Hematopoietic multipotent progenitor cell treated with erythropoietin and hydrocortisone succinate and interleukin-3 and kit ligand, for 4 days (in vitro differentiated cells): ENCODE data around the gene UNC45A.
A peak's percentile ranks its signal among the peaks of the same experiment; 100 is the strongest.

ENCODE experiments used
- DNase-seq: peaks from one replicate; pipeline ENCODE4 v3.0.0-alpha.2; 2015

Gene UNC45A

GRCh38 chr15:90945091-90945490 lies 10.0 kb downstream of the UNC45A start:
- no peak for DNase-seq

DNA sequence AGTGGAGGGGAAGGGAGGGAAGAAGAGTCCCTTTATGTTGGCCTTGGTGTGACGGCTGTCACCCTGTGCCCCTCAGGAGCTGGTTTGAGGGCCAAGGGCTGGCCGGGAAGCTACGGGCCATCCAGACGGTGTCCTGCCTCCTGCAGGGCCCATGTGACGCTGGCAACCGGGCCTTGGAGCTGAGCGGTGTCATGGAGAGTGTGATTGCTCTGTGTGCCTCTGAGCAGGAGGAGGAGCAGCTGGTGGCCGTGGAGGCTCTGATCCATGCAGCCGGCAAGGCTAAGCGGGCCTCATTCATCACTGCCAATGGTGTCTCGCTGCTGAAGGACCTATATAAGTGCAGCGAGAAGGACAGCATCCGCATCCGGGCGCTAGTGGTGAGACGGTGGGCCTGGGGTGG lies 11.5 kb downstream of the UNC45A start:
- DNase-seq = no peak

DNA sequence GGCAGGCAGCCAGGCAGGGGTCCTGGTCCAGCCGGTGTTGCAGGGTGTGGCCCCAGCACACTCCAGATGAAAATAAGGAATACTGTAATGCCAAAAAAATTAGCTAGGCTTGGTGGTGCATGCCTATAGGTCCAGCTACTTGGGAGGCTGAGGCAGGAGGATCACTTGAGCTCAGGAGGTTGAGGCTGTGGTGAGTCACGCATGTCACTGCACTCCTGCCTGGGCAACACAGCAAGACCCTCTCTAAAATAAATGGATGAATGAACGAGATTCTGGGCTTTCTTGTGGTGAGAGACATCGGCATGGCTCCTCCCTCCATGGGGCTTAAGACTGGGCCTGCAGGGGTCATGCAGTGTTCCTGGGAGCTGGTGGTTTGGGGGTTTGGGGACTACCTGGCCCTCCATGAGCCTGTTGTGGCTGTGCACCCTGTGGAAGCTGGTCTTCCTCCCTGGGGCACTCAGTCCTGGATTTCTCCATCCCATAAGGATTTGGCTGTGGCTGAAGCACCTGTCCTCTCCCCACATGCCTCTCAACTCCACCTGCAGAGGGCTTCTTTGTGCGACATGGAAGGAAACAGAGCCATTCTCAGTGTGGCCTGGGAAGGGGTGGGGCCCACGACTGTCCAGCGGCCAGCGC lies 12.0 kb downstream of the UNC45A start:
- DNase-seq = no peak

DNA sequence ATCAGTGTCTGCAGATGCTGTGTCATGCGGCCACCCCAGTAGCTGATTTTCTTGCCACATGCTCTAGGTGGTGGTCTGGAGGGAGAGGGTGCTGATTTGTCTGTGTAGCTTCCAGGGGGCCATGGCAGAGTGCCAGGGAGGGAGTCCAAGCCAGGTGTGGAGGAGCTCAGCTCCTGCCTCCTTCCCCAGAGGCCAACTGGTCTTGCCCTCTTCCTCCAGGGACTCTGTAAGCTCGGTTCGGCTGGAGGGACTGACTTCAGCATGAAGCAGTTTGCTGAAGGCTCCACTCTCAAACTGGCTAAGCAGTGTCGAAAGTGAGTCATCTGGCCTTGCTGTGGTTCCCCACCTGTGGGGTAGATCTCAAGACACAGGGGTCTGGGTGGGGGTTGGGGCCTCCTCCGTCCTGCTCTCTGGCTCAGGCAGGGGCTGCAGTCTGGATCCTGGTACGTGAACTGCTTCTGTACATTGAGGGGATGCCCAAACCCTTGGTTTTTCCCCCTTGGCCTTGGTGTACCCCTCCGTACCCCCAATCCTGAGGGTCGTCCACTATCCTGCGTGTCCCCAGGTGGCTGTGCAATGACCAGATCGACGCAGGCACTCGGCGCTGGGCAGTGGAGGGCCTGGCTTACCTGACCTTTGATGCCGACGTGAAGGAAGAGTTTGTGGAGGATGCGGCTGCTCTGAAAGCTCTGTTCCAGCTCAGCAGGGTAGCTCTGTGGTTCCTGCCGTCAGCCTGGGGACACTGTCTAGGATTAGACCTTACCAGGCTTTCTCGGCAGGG lies 12.7 kb downstream of the UNC45A start:
- no peak for DNase-seq

- no peak for DNase-seq
Observed at GRCh38 chr15:90948506-90948905, 13.4 kb downstream of the UNC45A start.

- no peak for DNase-seq
Observed at GRCh38 chr15:90949979-90950675, 15.0 kb downstream of the UNC45A start.

DNA sequence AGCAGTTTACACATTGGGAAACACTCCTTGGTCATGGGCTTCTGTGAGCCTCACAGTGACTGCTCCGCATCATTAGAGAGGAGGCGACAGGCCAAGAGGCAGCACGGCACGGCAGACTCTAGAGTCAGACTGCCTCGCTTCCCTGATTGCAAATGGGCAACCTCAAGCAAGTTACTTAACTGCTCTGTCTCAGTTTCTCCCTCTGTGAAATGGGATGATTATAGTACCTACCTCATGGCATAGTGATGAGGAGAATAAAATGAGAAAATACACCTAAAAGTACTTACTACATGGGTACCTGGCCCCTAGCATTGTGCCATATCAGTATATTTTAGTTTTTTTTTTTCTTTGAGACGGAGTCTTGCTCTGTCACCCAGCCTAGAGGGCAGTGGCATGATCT lies 15.6 kb downstream of the UNC45A start:
- no peak for DNase-seq

DNA sequence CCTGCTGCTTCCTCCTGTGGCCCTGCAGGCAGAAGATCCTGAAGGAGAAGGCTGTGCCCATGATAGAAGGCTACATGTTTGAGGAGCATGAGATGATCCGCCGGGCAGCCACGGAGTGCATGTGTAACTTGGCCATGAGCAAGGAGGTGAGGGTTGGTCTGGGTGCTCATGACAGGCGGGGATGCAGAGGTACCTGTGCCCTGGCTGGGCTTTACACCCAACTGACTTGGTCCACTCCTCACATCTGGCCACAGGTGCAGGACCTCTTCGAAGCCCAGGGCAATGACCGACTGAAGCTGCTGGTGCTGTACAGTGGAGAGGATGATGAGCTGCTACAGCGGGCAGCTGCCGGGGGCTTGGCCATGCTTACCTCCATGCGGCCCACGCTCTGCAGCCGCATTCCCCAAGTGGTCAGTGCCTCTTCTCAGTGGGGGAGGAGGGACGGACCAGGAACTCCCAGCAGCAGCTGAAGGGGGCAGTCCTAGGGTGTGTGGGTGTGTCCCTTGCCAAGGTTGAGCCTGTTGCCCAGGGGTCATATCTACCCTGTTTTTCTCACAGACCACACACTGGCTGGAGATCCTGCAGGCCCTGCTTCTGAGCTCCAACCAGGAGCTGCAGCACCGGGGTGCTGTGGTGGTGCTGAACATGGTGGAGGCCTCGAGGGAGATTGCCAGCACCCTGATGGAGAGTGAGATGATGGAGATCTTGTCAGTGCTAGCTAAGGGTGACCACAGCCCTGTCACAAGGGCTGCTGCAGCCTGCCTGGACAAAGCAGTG lies 18.0 kb downstream of the UNC45A start:
- DNase-seq = no peak

DNA sequence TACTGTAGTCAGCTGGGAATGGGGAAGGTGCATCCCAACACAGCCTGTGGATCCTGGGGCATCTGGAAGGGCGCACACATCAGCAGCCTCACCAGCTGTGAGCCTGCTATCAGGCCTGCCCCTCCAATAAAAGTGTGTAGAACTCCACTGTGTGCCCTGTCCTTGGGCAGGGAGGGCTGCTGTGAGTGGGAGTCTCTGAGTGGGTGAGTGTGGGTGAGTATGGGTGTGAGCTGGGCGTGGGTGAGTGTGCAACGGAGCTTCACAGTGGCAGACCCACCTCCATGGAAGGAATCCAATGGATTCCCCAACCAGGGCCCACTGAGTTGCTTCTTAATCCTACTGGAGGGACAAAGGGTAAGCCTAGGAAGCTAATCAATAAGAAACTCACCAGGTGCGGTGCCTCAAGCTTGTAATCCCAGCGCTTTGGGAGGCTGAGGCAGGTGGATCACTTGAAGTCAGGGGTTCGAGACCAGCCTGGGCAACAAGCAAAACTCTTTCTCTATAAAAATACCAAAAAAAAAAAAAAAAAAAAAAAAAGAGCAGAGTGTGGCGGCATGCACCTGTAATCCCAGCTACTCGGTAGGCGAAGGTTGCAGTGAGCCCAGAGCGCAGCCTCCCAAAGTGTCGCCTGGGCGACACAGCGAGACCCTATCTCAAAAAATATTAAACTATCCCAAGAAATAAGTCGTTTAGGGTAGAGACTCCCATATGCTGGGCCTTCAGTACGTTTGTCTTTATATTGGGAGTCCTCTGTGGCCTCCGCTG lies 19.0 kb downstream of the UNC45A start:
- no peak for DNase-seq

DNA sequence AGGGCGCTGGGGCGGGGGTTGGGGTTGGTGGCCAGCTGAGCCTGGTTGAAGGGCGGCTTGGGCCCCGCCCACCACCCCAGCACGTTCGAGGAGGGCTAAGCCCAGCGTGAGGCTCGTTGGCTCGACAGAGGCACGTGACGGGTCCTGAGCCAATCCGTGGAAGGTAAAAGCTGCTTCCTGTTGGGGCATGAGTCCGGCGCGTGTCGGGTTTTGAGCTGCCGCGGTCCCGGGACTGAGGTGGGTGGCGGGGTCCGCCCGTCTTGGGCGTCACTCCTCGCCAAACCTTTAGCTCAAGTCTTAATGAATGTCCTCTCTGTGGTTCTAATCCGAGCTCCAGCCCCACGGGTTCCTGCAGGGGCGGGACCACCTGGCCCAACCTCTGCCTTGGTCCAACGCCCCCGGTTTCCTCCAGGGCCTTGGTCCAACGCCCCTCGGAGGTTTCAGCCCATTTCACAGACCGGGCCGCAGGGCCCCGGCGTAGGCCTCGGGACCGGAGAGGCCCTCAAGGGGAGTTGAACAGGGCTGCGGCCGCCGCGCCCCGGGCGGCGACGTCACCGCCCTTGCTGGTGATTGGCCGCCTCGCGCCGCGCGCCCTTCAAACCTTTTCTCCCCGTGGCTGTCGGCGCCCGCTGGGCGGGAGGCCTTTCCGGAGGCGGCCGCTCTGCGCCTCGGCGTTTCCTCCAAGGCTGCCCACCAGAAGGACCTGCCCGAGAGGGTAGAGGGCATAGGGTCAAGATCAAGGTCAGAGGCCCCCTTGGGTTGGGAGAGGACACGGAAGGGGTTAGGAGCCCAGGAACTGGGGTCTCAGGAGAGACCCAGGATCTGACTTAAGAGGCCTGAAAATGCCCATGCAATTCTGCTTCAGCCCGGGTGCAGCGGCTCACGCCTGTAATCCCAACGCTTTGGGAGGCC lies 19.9 kb downstream of the UNC45A start, which contains the start of gene RCCD1:
Gene RCCD1, plus strand, starts transcription at position 173 of the 912 bp plus-strand sequence. CDS start 1,851 bp downstream, outside the sequence.
- peak; percentile 99 for DNase-seq

GRCh38 chr15:90955624-90956273 lies 20.7 kb downstream of the UNC45A start:
- peak; percentile 37 for DNase-seq

DNA sequence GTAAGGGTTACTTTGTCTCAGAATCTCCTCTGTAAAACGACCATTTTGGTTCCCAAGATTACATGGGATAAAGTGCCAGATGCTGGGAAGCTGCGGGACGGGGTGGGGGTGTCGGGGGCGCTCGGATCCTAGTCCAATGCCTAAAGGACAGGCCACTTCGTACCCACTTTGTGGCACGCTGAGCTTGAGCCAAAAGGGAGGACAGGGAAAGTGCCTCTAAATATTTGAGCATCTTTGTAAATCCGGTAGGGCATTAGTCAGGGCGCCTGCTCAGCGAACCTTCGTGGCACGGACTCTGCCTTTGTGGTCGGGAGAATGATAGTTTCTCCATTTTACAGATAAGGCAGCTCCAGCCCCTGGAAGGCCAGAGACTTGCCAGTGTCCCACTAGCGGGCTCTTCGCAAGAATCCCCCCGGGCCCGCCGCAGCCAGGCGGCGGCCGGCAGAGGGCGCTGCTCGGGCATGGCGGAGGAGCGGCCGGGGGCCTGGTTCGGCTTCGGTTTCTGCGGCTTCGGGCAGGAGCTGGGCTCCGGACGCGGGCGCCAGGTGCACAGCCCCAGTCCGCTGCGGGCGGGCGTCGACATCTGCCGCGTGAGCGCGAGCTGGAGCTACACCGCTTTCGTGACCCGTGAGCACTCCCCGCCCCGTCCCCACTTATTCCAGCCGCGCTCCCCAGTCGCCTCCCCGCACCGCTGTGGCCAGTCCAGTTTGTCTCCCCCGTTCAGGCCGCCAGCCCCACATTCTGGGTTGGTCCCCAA lies 21.4 kb downstream of the UNC45A start:
- DNase-seq = peak; percentile 90

GRCh38 chr15:90957031-90957790 lies 22.1 kb downstream of the UNC45A start:
- peak; percentile 47 for DNase-seq

DNA sequence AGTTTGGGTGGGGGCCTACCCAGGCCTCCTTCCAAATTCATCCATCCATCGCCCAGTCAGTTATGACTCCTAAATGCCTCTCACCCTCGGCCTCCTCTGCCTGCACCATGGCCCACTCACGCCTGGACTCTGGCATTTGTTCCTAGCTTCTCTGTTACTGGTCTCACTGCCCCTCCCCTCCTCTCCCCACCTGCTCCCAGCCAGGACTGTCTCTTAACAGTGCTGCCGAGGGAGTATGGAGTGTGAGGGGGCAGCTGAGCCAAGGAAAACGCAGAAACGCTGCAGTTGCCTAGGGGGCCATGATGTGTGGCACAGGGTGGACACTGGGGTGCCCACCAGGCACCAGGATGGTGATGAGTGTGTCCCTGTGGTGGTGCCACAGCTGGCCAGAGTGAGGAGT lies 22.7 kb downstream of the UNC45A start:
- DNase-seq = no peak

DNA sequence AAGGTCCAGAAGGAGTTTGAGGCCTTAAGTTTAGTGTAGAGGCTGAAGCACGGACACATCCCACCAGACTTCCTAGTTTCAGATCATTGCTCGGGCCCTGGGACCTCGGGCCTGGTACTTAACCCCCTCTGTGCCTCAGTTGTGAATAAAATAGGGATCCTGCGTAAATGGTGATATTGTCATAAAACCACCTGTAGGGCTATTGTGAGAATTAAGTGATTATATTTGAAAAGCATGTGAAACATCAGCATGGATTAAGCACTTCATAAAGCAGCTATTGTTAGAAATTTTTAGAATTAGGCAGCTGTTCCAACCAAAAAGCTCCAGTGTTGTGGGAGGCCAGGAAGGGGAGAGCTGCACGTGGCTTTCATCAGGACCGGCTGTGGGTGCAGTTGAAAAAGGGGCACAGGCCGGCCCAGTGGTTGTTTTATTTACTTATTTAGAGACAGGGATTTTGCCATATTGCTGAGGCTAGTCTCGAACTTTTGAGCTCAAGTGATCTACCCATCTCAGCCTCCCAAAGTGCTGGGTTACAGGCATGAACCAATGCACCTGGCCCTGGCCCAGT lies 24.0 kb downstream of the UNC45A start:
- DNase-seq = no peak

GRCh38 chr15:90959894-90960293 lies 24.8 kb downstream of the UNC45A start:
- DNase-seq = no peak

- no peak for DNase-seq
Observed at GRCh38 chr15:90960298-90961091, 25.4 kb downstream of the UNC45A start.

GRCh38 chr15:90962021-90962420 lies 26.9 kb downstream of the UNC45A start:
- DNase-seq = no peak
